Hepatocyte (in vitro differentiated cells): ENCODE data around the gene PMPCB.
"Not testable (repeated sequence)": the region's sequence is repeated elsewhere in the genome, so short reads cannot be mapped to it uniquely, and the experiment has no call there.

Source experiments
- CTCF ChIP-seq: fragments of 200-600 bp; sonication (generic); IDR thresholded peaks from 2 replicates; pipeline ENCODE4 v1.5.1; 2016; ENCODE audit warnings: antibody characterized with exemption, mild to moderate bottlenecking; ENCODE audit not compliant: poor library complexity
- EZH2 ChIP-seq: fragments of 200-600 bp; sonication (generic); IDR thresholded peaks from 2 replicates; pipeline ENCODE4 v1.6.1; 2016; ENCODE audit warnings: antibody characterized with exemption, mild to moderate bottlenecking, borderline replicate concordance
- EZH2phosphoT487 ChIP-seq: fragments of 200-600 bp; sonication (generic); IDR thresholded peaks from one replicate; pipeline ENCODE4 v1.6.1; 2018; ENCODE audit warnings: antibody characterized with exemption, mild to moderate bottlenecking, low read depth, moderate library complexity; ENCODE audit not compliant: unreplicated experiment, severe bottlenecking

GRCh38 chr7:103279963-103280802 is 17.1 kb upstream of the PMPCB start:
- not testable (repeated sequence) for TF ChIP-seq CTCF, EZH2, EZH2phosphoT487
